Activated T-cell treated with anti-CD3 and anti-CD28 coated beads, Interleukin-2, amount 50 U/mL, for 24 hours (primary cell): ENCODE results near the gene ZNG1F.
A peak's percentile ranks its signal among the peaks of the same experiment; 100 is the strongest.
"Not testable (repeated sequence)": the region's sequence is repeated elsewhere in the genome, so short reads cannot be mapped to it uniquely, and the experiment has no call there.

ENCODE experiments used
- DNase-seq: peaks from one replicate; pipeline ENCODE4 v3.0.0-alpha.2; 2020
- H3K27ac Mint-ChIP-seq: 2 replicates; pipeline ENCODE4 v1.8.0; 2020; ENCODE audit warnings: mild to moderate bottlenecking, mixed read lengths
- H3K27me3 Mint-ChIP-seq: 2 replicates; pipeline ENCODE4 v1.8.0; 2020; ENCODE audit warnings: mixed read lengths
- H3K36me3 Mint-ChIP-seq: 2 replicates; pipeline ENCODE4 v1.8.0; 2020; ENCODE audit warnings: low read depth, mixed read lengths
- H3K4me1 Mint-ChIP-seq: 2 replicates; pipeline ENCODE4 v1.8.0; 2020; ENCODE audit warnings: low read depth, mixed read lengths
- H3K4me3 Mint-ChIP-seq: 2 replicates; pipeline ENCODE4 v1.8.0; 2020; ENCODE audit warnings: mild to moderate bottlenecking, moderate library complexity, mixed read lengths
- H3K9me3 Mint-ChIP-seq: 2 replicates; pipeline ENCODE4 v1.8.0; 2020; ENCODE audit warnings: mixed read lengths

ZNG1F gene

DNA sequence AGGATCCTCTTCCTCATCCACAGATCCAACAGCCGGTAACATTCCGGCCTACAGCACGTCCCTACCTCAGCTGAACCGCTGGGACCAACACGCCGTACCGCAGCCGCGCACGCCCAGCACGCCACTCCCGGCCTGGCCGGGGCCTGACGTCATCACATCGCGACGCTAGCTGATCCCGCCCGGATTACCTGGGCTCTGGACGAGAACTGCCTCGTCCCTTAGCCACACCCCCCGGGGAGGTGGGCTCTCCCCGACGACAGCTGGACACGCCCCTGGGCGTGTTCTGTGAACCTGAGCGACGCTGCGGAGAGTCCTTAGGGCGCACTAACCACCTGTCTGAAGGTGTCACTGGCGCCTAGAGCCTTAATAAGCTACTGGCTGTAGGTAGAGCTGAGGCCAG, at the start of gene ZNG1F:
TSS of gene ZNG1F (minus strand) at position 101 of the 400 bp plus-strand sequence. CDS start at position 42, 59 bp downstream.
- not testable (repeated sequence) for DNase-seq, H3K36me3 Mint-ChIP-seq, H3K27ac Mint-ChIP-seq, H3K27me3 Mint-ChIP-seq, H3K9me3 Mint-ChIP-seq, H3K4me1 Mint-ChIP-seq, H3K4me3 Mint-ChIP-seq

DNA sequence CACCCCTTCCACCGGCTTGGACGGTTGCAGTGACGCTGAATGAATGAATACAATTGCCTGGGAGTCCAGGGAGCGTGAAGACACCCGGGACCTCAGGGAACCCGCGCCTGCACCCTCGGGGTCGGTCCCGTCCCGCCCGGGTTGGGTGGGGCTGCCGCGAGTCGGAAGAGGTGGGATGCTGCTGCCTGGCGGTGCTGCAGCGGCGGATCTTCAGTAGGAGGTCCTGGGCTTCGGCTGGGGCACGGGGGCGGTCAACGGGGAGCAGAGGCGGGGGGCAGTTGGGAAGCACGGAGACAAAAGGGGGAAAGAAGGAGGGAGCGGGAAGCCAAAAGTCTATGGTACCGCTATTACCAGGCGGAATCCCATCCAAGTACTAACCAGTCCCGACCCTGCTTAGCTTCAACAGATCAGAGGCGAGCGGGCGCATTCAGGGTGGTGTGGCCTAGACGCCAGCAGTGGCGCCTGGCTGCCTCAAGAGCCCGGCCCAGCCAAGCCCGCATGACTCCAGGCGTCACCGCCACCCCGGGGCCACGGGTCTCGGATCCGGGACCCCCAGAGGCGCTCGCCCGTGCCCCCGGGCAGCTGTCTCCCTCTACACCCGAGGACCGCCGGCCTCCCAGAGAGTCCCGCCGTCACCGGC, 48.1 kb upstream of the ZNG1F start:
- DNase-seq = peak; percentile 58
- H3K27me3 Mint-ChIP-seq, H3K4me1 Mint-ChIP-seq, H3K36me3 Mint-ChIP-seq, H3K27ac Mint-ChIP-seq: not testable (repeated sequence)
- H3K4me3 Mint-ChIP-seq = peak overlapping the region; percentile 23
- peaks cover 21% of the 10 kb centered on the region for H3K9me3 Mint-ChIP-seq

DNA sequence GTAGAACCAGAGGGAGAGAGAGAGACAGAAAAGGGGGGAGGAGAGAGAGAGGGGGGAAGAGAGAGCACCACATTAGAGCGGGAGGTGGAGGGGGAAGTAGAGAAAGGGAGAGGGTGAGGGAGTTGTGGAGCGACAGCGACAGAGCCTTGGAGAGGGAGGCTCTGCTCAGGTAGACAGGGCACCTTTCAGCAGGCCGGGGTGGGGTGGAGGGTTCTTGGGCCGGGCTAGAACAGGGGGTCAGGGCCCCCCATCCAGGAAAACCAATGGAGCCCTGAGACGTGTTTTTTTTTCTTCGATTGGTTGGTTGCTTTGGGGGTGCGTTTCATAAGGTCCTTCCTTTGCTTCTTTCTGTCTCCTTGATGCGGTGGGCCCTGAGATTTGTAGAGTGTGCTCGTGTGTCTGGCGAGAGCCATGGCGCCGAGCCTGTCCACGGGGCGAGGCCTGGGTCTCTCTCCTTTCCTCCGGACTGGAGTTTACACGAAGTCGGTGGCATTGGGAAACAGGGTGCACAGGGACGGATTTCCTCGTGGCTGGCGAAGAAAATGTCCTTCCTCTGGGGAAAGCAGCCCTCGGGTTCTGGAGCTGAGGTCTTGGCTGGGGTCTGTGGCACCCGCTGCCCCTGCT, 47.5 kb upstream of the ZNG1F start:
- H3K27me3 Mint-ChIP-seq, H3K36me3 Mint-ChIP-seq, H3K27ac Mint-ChIP-seq, H3K4me3 Mint-ChIP-seq, DNase-seq, H3K4me1 Mint-ChIP-seq: not testable (repeated sequence)
- peaks cover 21% of the 10 kb centered on the region for H3K9me3 Mint-ChIP-seq

DNA sequence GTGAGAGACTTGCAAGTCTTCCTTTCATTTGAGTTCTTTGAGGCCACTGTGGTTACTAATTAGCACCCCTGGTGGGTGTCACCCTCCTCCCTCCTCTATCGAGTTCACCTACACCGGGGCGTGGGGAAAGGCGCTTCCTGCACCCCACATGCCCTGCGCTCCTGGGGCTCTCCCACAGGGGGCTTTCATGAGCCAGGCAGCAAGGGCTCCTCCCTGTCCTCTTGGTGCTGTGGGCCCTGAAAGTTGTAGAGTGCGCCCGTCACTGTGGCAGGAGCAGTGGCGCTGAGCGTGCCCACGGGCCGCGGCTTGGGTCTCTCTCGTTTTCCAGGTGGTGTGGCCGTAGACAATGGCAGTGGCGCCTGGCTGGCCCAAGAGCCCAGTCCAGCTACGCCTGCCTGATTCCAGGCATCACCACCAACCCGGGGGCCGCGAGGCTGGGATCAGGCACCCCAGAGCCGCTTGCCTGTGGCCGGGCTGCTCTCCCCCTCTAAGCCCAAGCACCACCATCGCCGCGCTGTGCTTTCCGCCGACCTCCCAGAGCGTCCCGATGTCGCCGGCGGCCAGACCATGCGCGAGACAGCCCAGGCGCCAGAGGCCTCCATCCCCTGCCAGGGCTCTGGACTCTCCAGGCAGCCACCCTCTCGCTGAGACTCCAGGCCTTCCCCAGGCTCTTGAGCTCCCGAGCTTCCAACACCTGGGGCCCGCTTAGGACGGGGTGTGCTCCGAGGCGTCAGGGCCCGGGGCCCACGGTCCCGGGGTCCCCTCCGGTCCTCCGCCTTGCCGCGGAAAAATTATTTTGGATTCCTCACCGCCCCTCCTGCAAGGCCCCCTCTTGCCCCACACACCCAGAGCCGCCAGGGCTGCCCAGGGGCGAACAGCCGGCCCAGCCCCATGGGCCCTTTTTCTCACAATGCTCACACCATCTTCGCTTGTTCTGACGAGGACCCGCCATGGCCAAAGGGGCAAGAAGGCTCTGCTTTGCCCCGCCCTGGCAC, 46.0 kb upstream of the ZNG1F start:
- not testable (repeated sequence) for H3K4me1 Mint-ChIP-seq, H3K9me3 Mint-ChIP-seq, H3K27ac Mint-ChIP-seq, H3K36me3 Mint-ChIP-seq, H3K27me3 Mint-ChIP-seq
- DNase-seq = peak; percentile 60
- H3K4me3 Mint-ChIP-seq = peak overlapping the region; percentile 21

DNA sequence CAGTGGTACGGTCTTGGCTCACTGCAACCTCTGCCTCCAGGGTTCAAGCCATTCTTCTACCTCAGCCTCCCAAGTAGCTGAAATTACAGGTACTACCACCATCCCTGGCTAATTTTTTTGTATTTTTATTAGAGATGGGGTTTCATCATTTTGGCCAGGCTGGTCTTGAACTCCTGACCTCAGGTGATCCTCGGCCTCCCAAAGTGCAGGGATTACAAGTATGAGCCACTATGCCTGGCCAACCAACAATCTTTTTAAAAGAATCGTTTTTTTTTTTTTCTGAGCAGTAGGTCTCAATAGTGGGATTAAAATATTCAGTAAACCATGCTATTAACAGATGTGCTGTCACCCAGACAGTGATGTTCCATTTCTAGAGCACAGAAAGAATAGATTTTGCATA, 45.1 kb upstream of the ZNG1F start:
- H3K27me3 Mint-ChIP-seq, H3K9me3 Mint-ChIP-seq, H3K4me3 Mint-ChIP-seq, H3K36me3 Mint-ChIP-seq, H3K4me1 Mint-ChIP-seq, H3K27ac Mint-ChIP-seq, DNase-seq: not testable (repeated sequence)

DNA sequence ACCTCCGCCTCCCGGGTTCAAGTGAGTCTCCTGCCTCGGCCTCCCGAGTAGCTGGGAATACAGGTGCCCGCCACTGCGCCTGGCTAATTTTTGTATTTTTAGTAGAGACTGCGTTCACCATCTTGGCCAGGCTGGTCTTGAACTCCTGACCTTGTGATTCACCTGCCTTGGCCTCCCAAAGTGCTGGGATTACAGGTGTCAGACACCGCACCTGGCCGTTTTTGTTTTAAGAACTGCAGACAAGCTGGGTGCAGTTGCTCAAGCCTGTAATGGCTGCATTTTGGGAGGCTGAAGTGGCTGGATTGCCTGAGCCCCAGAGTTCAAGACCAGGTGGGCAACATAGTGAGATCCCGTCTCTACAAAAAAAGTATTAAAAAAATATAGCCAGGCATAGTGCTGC, 43.2 kb upstream of the ZNG1F start:
- not testable (repeated sequence) for DNase-seq, H3K36me3 Mint-ChIP-seq, H3K4me3 Mint-ChIP-seq, H3K9me3 Mint-ChIP-seq, H3K27ac Mint-ChIP-seq, H3K27me3 Mint-ChIP-seq, H3K4me1 Mint-ChIP-seq

DNA sequence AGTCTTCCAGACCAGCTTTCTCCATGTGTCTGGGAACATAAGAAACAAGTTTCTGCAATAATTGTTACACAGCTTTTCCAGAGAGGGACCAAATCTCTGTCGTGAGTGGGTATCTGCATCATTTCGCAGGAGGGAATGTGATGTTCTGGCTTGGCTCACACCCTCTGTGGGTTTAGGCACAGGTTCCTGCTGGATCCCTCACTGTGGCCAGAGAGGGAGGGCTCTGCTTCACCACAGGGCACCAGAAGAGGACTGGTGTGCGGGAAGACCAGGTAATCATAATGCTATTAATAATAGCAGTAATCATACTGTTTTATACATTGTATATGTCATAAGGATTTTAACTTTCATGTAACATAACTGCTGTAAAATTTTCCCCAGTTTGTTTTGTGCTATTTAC, 41.3 kb upstream of the ZNG1F start:
- not testable (repeated sequence) for H3K4me1 Mint-ChIP-seq, DNase-seq, H3K4me3 Mint-ChIP-seq

DNA sequence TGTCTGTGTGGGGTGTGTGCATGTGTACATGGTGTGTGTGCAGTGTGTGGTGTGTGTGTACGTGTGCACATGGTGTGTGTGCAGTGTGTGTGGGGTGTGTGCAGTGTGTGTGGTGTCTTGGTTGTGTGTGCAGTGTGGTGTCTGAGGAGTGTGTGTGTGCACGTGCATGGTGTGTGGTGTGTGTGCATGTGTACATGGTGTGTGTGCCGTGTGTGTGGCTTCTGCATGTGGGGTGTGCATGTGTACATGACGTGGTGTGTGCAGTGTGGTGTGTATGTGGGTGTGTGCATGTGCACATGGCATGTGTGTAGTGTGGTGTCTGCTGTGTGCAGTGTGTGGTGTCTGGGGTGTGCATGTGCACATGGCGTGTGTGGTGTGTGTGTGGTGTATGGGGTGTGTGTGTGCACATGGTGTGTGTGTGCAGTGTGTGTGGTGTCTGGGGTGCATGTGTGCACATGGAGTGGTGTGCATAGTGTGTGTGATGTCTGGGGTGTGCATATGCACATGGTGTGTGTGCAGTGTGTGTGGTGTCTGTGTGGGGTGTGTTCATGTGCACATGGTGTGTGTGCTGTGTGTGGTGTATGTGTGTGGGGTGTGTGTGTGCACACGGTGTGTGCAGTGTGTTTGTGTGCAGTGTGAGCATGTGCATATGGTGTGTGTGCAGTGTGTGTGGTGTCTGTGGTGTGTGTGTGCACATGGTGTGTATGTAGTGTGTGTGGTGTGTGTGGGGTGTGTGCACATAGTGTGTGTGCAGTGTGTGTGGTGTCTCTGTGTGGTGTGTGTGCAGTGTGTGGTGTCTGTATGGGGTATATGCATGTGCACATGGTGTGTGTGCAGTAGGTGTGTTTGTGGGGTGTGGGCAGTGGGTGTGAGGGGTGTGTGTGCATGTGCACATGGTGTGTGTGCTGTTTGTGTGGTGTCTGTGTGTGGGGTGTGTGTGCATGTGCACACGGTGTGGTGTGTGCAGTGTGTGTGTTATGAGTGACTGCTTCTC, 40.6 kb upstream of the ZNG1F start:
- no peak overlapping the region for H3K27ac Mint-ChIP-seq
- no peaks in the 10 kb centered on the region for H3K36me3 Mint-ChIP-seq
- H3K4me1 Mint-ChIP-seq = peaks cover 2% of the 10 kb centered on the region
- peaks cover 6% of the 10 kb centered on the region for H3K27me3 Mint-ChIP-seq
- H3K4me3 Mint-ChIP-seq = no peak overlapping the region
- H3K9me3 Mint-ChIP-seq = peaks cover 3% of the 10 kb centered on the region
- no peak for DNase-seq

More for the DNA sequence above, 41.3 kb upstream of the ZNG1F start:
- not testable (repeated sequence) for H3K36me3 Mint-ChIP-seq, H3K27me3 Mint-ChIP-seq, H3K9me3 Mint-ChIP-seq, H3K27ac Mint-ChIP-seq

DNA sequence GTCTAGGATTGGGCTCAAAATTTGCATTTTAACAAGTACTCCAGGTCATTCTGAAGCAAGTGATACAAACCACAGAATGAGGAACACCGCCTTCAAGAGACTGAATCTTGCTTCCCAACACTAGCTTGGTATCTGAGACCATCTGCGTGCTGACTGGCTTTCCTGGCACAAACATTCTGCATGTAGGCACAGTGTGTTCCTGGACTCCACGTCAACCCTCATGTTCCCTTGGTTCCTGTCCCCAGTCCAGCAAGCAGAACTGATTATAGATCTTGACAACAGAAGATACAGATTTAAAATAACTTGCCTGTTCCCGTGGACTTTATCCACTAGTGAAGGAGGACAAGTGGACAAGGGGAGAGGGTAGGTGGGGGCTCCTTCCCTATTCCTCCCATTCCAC, 30.7 kb upstream of the ZNG1F start:
- H3K27me3 Mint-ChIP-seq, H3K36me3 Mint-ChIP-seq, H3K4me1 Mint-ChIP-seq, H3K9me3 Mint-ChIP-seq, H3K27ac Mint-ChIP-seq, DNase-seq, H3K4me3 Mint-ChIP-seq: not testable (repeated sequence)

DNA sequence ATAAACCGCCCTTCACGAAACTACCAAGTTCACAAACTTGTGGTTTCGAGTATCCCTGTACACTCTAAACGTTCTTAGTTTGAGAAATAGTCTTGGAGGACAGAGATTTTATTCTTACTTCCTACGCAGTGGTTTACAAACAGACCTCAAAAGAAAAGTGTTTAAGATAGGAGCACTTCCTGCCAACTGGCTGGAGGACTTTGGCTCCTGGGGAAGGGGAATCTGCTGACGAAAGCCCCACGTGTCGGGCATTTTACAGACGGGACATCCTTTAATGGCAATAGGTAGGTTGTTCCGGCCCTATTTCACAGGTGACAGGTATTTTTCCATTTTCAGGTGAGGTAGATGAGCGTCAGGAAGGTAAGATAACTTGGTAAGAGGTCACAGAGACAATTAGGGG, 678 bp downstream of the ZNG1F start:
- not testable (repeated sequence) for H3K36me3 Mint-ChIP-seq, H3K27ac Mint-ChIP-seq, DNase-seq, H3K27me3 Mint-ChIP-seq, H3K4me3 Mint-ChIP-seq, H3K9me3 Mint-ChIP-seq, H3K4me1 Mint-ChIP-seq

DNA sequence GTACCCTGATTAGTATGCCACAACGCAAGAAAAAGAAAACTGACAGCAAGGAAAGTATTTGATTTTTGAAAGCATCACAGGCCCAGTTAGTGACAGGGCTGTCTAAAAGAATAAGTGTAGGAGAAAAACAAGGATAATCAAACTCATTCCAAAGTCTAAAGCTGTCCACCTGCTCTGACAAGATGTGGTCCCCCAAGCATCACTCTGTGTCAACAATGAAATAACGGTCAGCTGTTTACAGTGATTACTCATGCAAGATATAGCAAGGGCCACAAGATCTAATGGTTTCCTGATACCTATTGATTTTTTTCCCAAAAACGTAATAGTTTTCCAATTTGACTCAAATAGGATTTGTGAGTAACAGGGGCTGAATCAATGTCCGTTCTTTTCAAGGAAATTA, 14.1 kb downstream of the ZNG1F start:
- H3K4me1 Mint-ChIP-seq, H3K27ac Mint-ChIP-seq, DNase-seq, H3K36me3 Mint-ChIP-seq, H3K27me3 Mint-ChIP-seq, H3K4me3 Mint-ChIP-seq, H3K9me3 Mint-ChIP-seq: not testable (repeated sequence)

DNA sequence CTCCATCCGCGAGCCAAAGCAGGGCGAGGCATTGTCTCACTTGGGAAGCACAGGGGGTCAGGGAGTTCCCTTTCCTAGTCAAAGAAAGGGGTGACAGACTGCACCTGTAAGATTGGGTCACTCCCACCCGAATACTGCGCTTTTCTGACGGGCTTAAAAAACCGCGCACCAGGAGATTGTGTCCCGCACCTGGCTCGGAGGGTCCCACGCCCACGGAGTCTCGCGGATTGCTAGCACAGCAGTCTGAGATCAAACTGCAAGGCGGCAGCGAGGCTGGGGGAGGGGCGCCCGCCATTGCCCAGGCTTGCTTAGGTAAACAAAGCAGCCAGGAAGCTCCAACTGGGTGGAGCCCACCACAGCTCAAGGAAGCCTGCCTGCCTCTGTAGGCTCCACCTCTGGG, 39.0 kb downstream of the ZNG1F start:
- H3K27me3 Mint-ChIP-seq, DNase-seq: not testable (repeated sequence)

DNA sequence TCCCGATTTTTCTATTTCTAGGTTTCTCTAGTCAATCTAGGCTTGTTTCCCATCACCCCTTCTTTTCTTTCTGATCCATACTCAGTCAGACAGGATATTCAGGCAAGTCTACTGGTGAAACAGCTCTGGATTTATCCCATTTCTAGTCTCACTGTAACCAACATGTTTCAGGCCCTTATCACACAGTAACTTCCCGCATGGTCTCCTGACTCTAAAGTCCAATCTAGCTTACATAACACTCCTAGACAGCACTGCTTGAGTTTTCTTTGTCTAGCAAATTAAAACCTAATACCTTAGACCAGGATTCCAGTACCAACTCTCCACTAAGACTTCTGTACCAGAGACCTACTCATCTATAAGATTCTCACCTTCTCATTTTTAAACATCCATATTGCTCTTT, 47.2 kb downstream of the ZNG1F start:
- not testable (repeated sequence) for DNase-seq, H3K4me3 Mint-ChIP-seq, H3K4me1 Mint-ChIP-seq, H3K27ac Mint-ChIP-seq, H3K9me3 Mint-ChIP-seq, H3K36me3 Mint-ChIP-seq, H3K27me3 Mint-ChIP-seq

More for the DNA sequence above, 39.0 kb downstream of the ZNG1F start:
- not testable (repeated sequence) for H3K9me3 Mint-ChIP-seq, H3K4me1 Mint-ChIP-seq, H3K4me3 Mint-ChIP-seq, H3K36me3 Mint-ChIP-seq, H3K27ac Mint-ChIP-seq

DNA sequence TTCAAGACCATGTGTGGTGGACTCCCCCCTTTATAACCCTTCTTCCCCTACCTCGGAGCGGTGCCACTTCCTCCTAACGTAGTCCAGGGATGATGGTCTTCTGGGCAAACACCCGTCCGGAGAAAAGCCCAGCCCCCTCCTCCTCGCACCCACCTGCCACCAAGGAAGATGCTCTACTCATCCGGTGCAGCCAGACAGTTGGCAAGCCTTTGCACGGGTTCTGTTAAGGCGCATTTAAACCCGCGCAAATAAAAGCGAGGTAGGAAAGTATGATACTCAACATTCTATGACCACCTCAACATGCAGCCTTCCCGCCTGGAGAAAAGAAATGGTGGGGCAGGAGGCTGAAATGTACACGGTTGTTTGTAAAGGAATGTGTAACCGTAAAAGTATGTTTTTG, 60.5 kb downstream of the ZNG1F start, which contains the start of gene FOXD4L6:
TSS of gene FOXD4L6 (minus strand) at position 101 of the 400 bp plus-strand sequence. CDS start 298 bp downstream, outside the sequence.
- H3K4me3 Mint-ChIP-seq, H3K9me3 Mint-ChIP-seq, H3K36me3 Mint-ChIP-seq, DNase-seq, H3K4me1 Mint-ChIP-seq, H3K27me3 Mint-ChIP-seq, H3K27ac Mint-ChIP-seq: not testable (repeated sequence)
